B cell (primary cell): Measurements from ENCODE around the gene PALLD. TPM values are rescaled to one million over a fixed set of nuclear protein-coding genes. Genes with fewer than 3 reads are reported as not detected.

ENCODE experiments used
- ATAC-seq: fragments of 200-7000 bp; cut with Tn5 transposase; one replicate; pipeline ENCODE4 v1.10.0; 2021; ENCODE audit warnings: low read depth, mild to moderate bottlenecking, moderate number of reproducible peaks, moderate library complexity
- CTCF ChIA-PET: fragments of 350-600 bp; sonication (Branson Sonifier 250); formaldehyde crosslinking; loops from one replicate; lab custom pipeline; 2021; ENCODE audit warnings: antibody characterized with exemption, inconsistent platforms; lab: Charles Lee
- POLR2A ChIA-PET: fragments of 350-600 bp; sonication (Branson Sonifier 250); formaldehyde crosslinking; loops from one replicate; lab custom pipeline; 2021; ENCODE audit warnings: antibody characterized with exemption; lab: Charles Lee
- DNase-seq: peaks from one replicate; pipeline ENCODE4 v3.0.0; 2013
- H2AFZ ChIP-seq: 2 replicates; pipeline ENCODE4 v1.6.1; 2012; ENCODE audit warnings: mild to moderate bottlenecking, low read depth, low read length; ENCODE audit not compliant: insufficient read depth, poor library complexity, severe bottlenecking
- H3K27ac ChIP-seq, 2 donors: 1 replicate in 1 of 2; 2 replicates in 1 of 2; pipeline ENCODE4 v1.5.1; 2012 to 2013; ENCODE audit warnings: low read length in 2 of 2, mild to moderate bottlenecking in 2 of 2, moderate library complexity in 1 of 2
- H3K27me3 ChIP-seq, 4 experiments: fragments of 200-600 bp in 1 of 4; sonication (generic) in 1 of 4; replicated peaks in 1 of 4; 1 replicate in 2 of 4; 2 replicates in 2 of 4; pipeline versions ENCODE4 v1.6.1 to v1.7.0; 2013 to 2016; ENCODE audit warnings: low read length in 3 of 4, mild to moderate bottlenecking in 2 of 4, mixed read lengths in 1 of 4, moderate library complexity in 1 of 4; ENCODE audit not compliant: insufficient read depth in 4 of 4, control insufficient read depth in 3 of 4; ENCODE audit errors: control extremely low read depth in 1 of 4
- H3K36me3 ChIP-seq, 2 experiments: replicated peaks in 1 of 2; 1 replicate in 1 of 2; 2 replicates in 1 of 2; pipeline versions ENCODE4 v1.6.1 to v1.7.1; 2013; ENCODE audit warnings: low read length in 1 of 2; ENCODE audit not compliant: insufficient read depth in 2 of 2, control insufficient read depth in 1 of 2; ENCODE audit errors: control extremely low read depth in 1 of 2, extremely low read depth in 1 of 2
- H3K4me1 ChIP-seq, 2 donors: fragments of 200-600 bp in 1 of 2; sonication (generic) in 1 of 2; 1 replicate in 1 of 2; 2 replicates in 1 of 2; pipeline versions ENCODE4 v1.5.1 to v1.6.1; 2013 to 2017; ENCODE audit warnings: low read length in 2 of 2; ENCODE audit not compliant: control insufficient read depth in 2 of 2, insufficient read depth in 2 of 2
- H3K4me2 ChIP-seq: replicated peaks from 2 replicates; pipeline ENCODE3; 2012; ENCODE audit warnings: mild to moderate bottlenecking, low read depth, low read length; ENCODE audit not compliant: poor library complexity, severe bottlenecking
- H3K4me3 ChIP-seq, 5 experiments: fragments of 200-600 bp in 1 of 5; sonication (generic) in 1 of 5; 1 replicate in 3 of 5; 2 replicates in 2 of 5; pipeline versions ENCODE4 v1.5.1 to v1.7.0; 2011 to 2016; ENCODE audit warnings: low read length in 4 of 5, mild to moderate bottlenecking in 4 of 5, low read depth in 2 of 5, control low read depth in 1 of 5, moderate library complexity in 1 of 5; ENCODE audit not compliant: insufficient read depth in 1 of 5; ENCODE audit errors: control extremely low read depth in 1 of 5, extremely low read depth in 1 of 5
- H3K79me2 ChIP-seq: fragments of 200-600 bp; sonication (generic); one replicate; pipeline ENCODE4 v1.6.0; 2016; ENCODE audit warnings: low read length; ENCODE audit not compliant: control insufficient read depth, insufficient read depth
- H3K9ac ChIP-seq: fragments of 200-600 bp; sonication (generic); 2 replicates; pipeline ENCODE4 v1.6.1; 2017; ENCODE audit warnings: mild to moderate bottlenecking, low read length, moderate library complexity
- H3K9me3 ChIP-seq, 3 donors: one replicate each; pipeline versions ENCODE4 v1.6.1 to v1.7.1; 2013; ENCODE audit warnings: low read length in 2 of 3; ENCODE audit not compliant: control insufficient read depth in 2 of 3, insufficient read depth in 1 of 3; ENCODE audit errors: control extremely low read depth in 1 of 3
- H4K20me1 ChIP-seq: 2 replicates; pipeline ENCODE4 v1.6.0; 2012; ENCODE audit warnings: mild to moderate bottlenecking, low read length; ENCODE audit not compliant: insufficient read depth, control insufficient read depth, poor library complexity, severe bottlenecking
- H3K27ac Mint-ChIP-seq: one replicate; pipeline ENCODE4 v1.8.0; 2021; ENCODE audit warnings: mixed read lengths
- H3K27me3 Mint-ChIP-seq: one replicate; pipeline ENCODE4 v1.8.0; 2021; ENCODE audit warnings: mixed read lengths
- H3K4me1 Mint-ChIP-seq: one replicate; pipeline ENCODE4 v1.8.0; 2021; ENCODE audit warnings: mixed read lengths
- H3K4me3 Mint-ChIP-seq: one replicate; pipeline ENCODE4 v1.8.0; 2021; ENCODE audit warnings: mixed read lengths
- H3K9me3 Mint-ChIP-seq: one replicate; pipeline ENCODE4 v1.8.0; 2022; ENCODE audit warnings: mixed read lengths; ENCODE audit not compliant: insufficient read depth
- CTCF ChIP-seq: fragments of 200-600 bp; IDR thresholded peaks from one replicate; pipeline ENCODE4 v1.8.0; 2022; ENCODE audit warnings: antibody characterized with exemption, mild to moderate bottlenecking
- EZH2 ChIP-seq: IDR thresholded peaks from 2 replicates; pipeline ENCODE4 v1.6.1; 2012; ENCODE audit warnings: borderline replicate concordance, low read depth, mild to moderate bottlenecking, moderate library complexity, low read length; ENCODE audit not compliant: insufficient read depth, poor library complexity, severe bottlenecking
- WGBS: methylation state at CpG from one replicate; pipeline ENCODE4 v1.1.5; 2013; ENCODE audit warnings: missing lambda C conversion rate; ENCODE audit not compliant: insufficient coverage; 5-methylcytosine and 5-hydroxymethylcytosine counted together
- intact Hi-C: fragments of 100-400 bp; cut with micrococcal nuclease; formaldehyde crosslinking; loops from one replicate; pipeline ENCODE4 v1.10.0; 2022
- polyA plus RNA-seq: library from polyadenylated mRNA; depleted of rRNA; stranded (reverse); fragments of >200 nt; gene quantifications from 2 replicates; pipeline ENCODE4 v1.2.3, GENCODE V29; 2012
- total RNA-seq, 2 donors: library from RNA; stranded (reverse); fragments of 120-200 nt in 1 of 2; gene quantifications; 1 replicate in 1 of 2; 2 replicates in 1 of 2; pipeline versions ENCODE4 v1.2.3 to v1.2.4, GENCODE V29; 2013 to 2022

PALLD gene
- total and polyA plus RNA-seq, 2 donors (not counting 1 experiment from before 2014, with no cell fraction given) = 0.63 to 0.71 TPM

- no peak for TF ChIP-seq EZH2
- TF ChIP-seq CTCF = no peak
- ATAC-seq = no peak
Observed at GRCh38 chr4:168628251-168628650, 131.4 kb downstream of the PALLD start.

DNA sequence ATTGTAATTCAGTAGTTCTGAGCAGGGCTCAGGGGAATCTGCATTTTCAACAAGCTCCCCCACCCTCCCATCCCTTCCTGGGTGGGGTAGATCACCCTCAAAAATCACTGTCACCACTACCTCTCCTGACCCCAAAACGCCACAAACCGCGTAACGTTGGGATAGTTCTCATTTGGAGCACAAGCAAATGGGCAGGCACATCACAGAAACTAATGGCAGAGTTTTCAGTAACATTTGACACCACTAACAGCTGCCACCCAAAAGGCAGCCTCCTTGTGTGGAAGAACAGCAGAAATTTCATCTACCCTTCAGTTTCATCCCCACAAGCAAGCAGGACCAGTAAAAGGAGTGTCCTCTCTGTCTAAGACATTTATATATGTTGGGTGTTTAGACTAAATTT, 132.7 kb downstream of the PALLD start:
- peaks cover 34% of the 10 kb centered on the region for H3K27me3 Mint-ChIP-seq
- no peak overlapping the region for H3K27ac ChIP-seq
- peaks cover 0 to 35% (median 16%) of the 10 kb centered on the region in 4 experiments for H3K27me3 ChIP-seq
- no peaks in the 10 kb centered on the region for H3K79me2 ChIP-seq
- peaks cover 7 to 9% of the 10 kb centered on the region in 2 donors for H3K4me1 ChIP-seq
- H2AFZ ChIP-seq = no peak overlapping the region
- no peak for DNase-seq
- no peak overlapping the region for H3K4me2 ChIP-seq
- no peaks in the 10 kb centered on the region for H3K9me3 Mint-ChIP-seq
- WGBS = 90% methylated on average over 4 of the region's 4 CpGs
- H3K9me3 ChIP-seq = no peaks in the 10 kb centered on the region
- no peaks in the 10 kb centered on the region for H3K36me3 ChIP-seq
- no peak for ATAC-seq
- H3K9ac ChIP-seq = no peak overlapping the region
- POLR2A ChIA-PET = no interaction called here
- H3K4me1 Mint-ChIP-seq = peaks cover 8% of the 10 kb centered on the region
- CTCF ChIA-PET = no interaction called here
- intact Hi-C loops = no loop called here
- H3K27ac Mint-ChIP-seq = no peak overlapping the region
- no peak for TF ChIP-seq CTCF
- no peak for TF ChIP-seq EZH2
- H3K4me3 ChIP-seq = no peak overlapping the region
- H3K4me3 Mint-ChIP-seq = no peak overlapping the region
- H4K20me1 ChIP-seq = no peaks in the 10 kb centered on the region

More at GRCh38 chr4:168628251-168628650, 131.4 kb downstream of the PALLD start:
- intact Hi-C loops = no loop called here
- H3K27ac Mint-ChIP-seq = no peak overlapping the region
- Histone ChIP-seq H4K20me1 (no peaks in the 10 kb centered on the region), H3K9me3 (no peaks in the 10 kb centered on the region), H3K27me3 (peaks cover 0 to 28% (median 13%) of the 10 kb centered on the region in 4 experiments), H3K4me3 (no peak overlapping the region), H3K27ac (no peak overlapping the region), H3K79me2 (no peaks in the 10 kb centered on the region), H3K36me3 (no peaks in the 10 kb centered on the region), H3K4me1 (peaks cover 7 to 9% of the 10 kb centered on the region in 2 donors), H3K4me2 (no peak overlapping the region), H2AFZ (no peak overlapping the region), H3K9ac (no peak overlapping the region)
- H3K4me3 Mint-ChIP-seq = no peak overlapping the region
- no peaks in the 10 kb centered on the region for H3K9me3 Mint-ChIP-seq
- 93% methylated on average over 5 of the region's 5 CpGs for WGBS
- peaks cover 8% of the 10 kb centered on the region for H3K4me1 Mint-ChIP-seq
- H3K27me3 Mint-ChIP-seq = peaks cover 31% of the 10 kb centered on the region
- ChIA-PET CTCF (no interaction called here), POLR2A (no interaction called here)
- DNase-seq = no peak
